Chondrocyte (in vitro differentiated cells): ENCODE measurements around the gene ATF6. TPM values are rescaled to one million over a fixed set of nuclear protein-coding genes. Genes with fewer than 3 reads are reported as not detected.

ENCODE experiments used
- DNase-seq: peaks from one replicate; pipeline ENCODE4 v3.0.0; 2021; ENCODE audit warnings: mixed read lengths, low spot score
- H3K27ac Mint-ChIP-seq: one replicate; pipeline ENCODE4 v1.8.0; 2021; ENCODE audit warnings: mild to moderate bottlenecking, moderate library complexity, mixed read lengths; ENCODE audit not compliant: unreplicated experiment
- H3K27me3 Mint-ChIP-seq: 2 replicates; pipeline ENCODE4 v1.8.0; 2021; ENCODE audit warnings: low read depth, mixed read lengths
- H3K36me3 Mint-ChIP-seq: 2 replicates; pipeline ENCODE4 v1.8.0; 2021; ENCODE audit warnings: low read depth, mixed read lengths
- H3K4me1 Mint-ChIP-seq: 2 replicates; pipeline ENCODE4 v1.8.0; 2021; ENCODE audit warnings: low read depth, mild to moderate bottlenecking, mixed read lengths
- H3K4me3 Mint-ChIP-seq: one replicate; pipeline ENCODE4 v1.8.0; 2021; ENCODE audit warnings: mild to moderate bottlenecking, moderate library complexity, mixed read lengths; ENCODE audit not compliant: unreplicated experiment
- H3K9me3 Mint-ChIP-seq: 2 replicates; pipeline ENCODE4 v1.8.0; 2021; ENCODE audit warnings: low read depth, mixed read lengths
- CTCF ChIP-seq: fragments of 200-600 bp; sonication (generic); IDR thresholded peaks from 2 replicates; pipeline ENCODE4 v1.5.0; 2021; ENCODE audit warnings: antibody characterized with exemption, mild to moderate bottlenecking, moderate library complexity
- total RNA-seq: library from RNA; stranded (reverse); gene quantifications from 3 replicates; pipeline ENCODE4 v1.2.1, GENCODE V29; 2021

ATF6 gene
- total RNA-seq, 1 donor from 2014 or later, result 29.1 TPM

GRCh38 chr1:161997152-161997551 is 231.0 kb downstream of the ATF6 start:
- DNase-seq, result no peak
- no peak for TF ChIP-seq CTCF
- no peaks in the 10 kb centered on the region for H3K9me3 Mint-ChIP-seq
- H3K27me3 Mint-ChIP-seq, result no peaks in the 10 kb centered on the region
- H3K4me3 Mint-ChIP-seq, result no peak overlapping the region
- H3K36me3 Mint-ChIP-seq, result peaks cover 39% of the 10 kb centered on the region
- peaks cover 5% of the 10 kb centered on the region for H3K4me1 Mint-ChIP-seq
- no peak overlapping the region for H3K27ac Mint-ChIP-seq

DNA sequence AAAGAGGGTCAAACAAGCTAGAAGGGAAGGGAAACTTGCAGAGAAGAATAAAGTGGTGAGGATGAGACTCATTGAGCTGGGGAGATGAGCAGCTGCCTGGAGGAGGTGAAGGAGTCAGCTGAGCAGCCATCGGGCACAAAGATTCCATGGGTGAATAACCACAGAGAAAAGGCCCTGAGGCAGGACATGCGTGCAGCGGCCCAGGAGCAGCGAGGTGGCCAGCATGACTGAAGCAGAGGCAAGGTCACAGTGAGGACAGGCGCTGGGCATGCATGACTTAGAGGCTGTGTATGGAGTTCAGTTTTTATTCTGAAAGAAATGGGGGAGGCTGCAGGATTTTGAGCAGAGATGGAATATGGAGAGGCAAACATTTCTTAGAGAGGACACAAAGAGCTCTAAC is 232.7 kb downstream of the ATF6 start:
- no peaks in the 10 kb centered on the region for H3K9me3 Mint-ChIP-seq
- H3K27me3 Mint-ChIP-seq, result no peaks in the 10 kb centered on the region
- H3K36me3 Mint-ChIP-seq, result peaks cover 24% of the 10 kb centered on the region
- H3K4me3 Mint-ChIP-seq, result no peak overlapping the region
- no peak for DNase-seq
- TF ChIP-seq CTCF, result no peak
- H3K4me1 Mint-ChIP-seq, result peaks cover 18% of the 10 kb centered on the region
- no peak overlapping the region for H3K27ac Mint-ChIP-seq

DNA sequence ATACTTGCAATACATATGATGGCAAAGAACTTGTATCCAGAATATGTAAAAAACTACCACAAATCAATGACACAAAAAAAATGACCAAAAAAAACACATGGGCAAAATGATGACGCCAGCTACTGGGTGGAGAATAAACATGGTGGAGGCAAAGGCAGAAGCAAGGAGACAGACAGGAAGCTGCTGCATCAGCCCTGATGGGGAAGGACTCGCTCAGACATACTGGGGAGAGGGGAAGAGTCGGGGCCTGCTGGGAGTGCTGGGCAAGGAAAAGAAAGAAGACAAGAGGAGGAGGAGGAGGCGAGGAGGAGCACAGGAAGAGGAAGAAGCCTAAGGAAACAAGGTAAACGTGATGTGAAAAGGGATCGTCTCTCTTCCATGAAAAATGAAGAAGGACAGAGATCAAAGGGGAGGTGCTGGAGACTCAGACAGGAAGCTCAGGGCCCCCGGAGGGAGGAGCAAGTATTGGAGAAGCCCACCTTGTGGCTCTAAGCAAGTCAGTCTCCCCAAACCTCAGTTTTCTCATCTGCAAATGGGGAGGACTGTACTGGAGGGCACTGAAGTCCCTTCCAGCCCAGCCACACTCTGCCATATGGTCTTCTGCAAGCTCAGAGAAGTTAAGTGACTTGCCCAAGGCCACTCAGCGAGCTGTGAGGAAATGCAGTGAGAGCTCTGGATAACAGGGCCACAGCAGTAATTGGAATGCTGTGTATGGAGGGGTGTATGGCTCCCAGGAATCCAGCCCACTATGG is 233.4 kb downstream of the ATF6 start:
- Mint-ChIP-seq H3K27ac (no peak overlapping the region), H3K4me3 (no peak overlapping the region), H3K27me3 (no peaks in the 10 kb centered on the region), H3K4me1 (peaks cover 21% of the 10 kb centered on the region), H3K36me3 (peaks cover 22% of the 10 kb centered on the region), H3K9me3 (no peaks in the 10 kb centered on the region)
- no peak for TF ChIP-seq CTCF
- DNase-seq, result no peak

DNA sequence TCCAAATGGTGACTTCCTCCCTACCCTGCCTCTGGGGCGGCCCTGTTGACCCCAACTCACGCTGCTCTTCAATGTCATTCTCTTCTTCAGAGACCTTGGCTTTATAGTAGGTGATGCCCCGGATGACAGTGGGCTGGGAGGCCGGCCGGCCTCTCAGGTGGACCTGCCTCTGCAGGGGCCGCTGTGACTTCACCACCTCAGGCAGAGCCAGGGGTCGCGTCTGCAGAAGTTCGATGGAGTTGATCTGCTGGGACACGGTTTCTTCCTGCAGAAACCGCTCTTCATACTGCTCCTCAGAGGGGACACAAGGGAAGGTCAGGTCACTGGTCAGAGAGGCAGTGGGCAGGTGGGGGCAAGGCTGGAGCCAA is 233.9 kb downstream of the ATF6 start:
- TF ChIP-seq CTCF, result no peak
- Mint-ChIP-seq H3K4me3 (no peak overlapping the region), H3K4me1 (peaks cover 26% of the 10 kb centered on the region), H3K9me3 (no peaks in the 10 kb centered on the region), H3K27me3 (no peaks in the 10 kb centered on the region), H3K27ac (no peak overlapping the region), H3K36me3 (peaks cover 24% of the 10 kb centered on the region)
- no peak for DNase-seq

GRCh38 chr1:162003061-162003829 is 237.1 kb downstream of the ATF6 start:
- peak overlapping the region; percentile 40 for H3K4me3 Mint-ChIP-seq
- no peak for TF ChIP-seq CTCF
- H3K9me3 Mint-ChIP-seq, result no peaks in the 10 kb centered on the region
- H3K4me1 Mint-ChIP-seq, result peaks cover 31% of the 10 kb centered on the region
- H3K36me3 Mint-ChIP-seq, result peaks cover 23% of the 10 kb centered on the region
- H3K27me3 Mint-ChIP-seq, result no peaks in the 10 kb centered on the region
- peak overlapping the region; percentile 92 for H3K27ac Mint-ChIP-seq
- no peak for DNase-seq
